ENCODE measurements around the gene RARB.

The RARB gene

GRCh38 chr3:25619382-25619781 lies 191.3 kb downstream of the RARB start:
- no peak for DNase-seq

GRCh38 chr3:25620493-25620892 lies 192.4 kb downstream of the RARB start:
- no peak for DNase-seq

- no peak for DNase-seq
Measured at GRCh38 chr3:25621087-25621486, 193.0 kb downstream of the RARB start.

GRCh38 chr3:25631989-25632388 lies 203.9 kb downstream of the RARB start:
- no peak for DNase-seq

- DNase-seq: no peak
Measured at GRCh38 chr3:25633919-25634318, 205.9 kb downstream of the RARB start.

- no peak for DNase-seq
Measured at GRCh38 chr3:25635038-25635437, 207.0 kb downstream of the RARB start.

Data from activated T-cell treated with anti-CD3 and anti-CD28 coated beads, Interleukin-2, amount 50 U/mL, for 1 hour (primary cell).